DND-41 (cell line): ENCODE results near the gene SEC61A2.

Experiments used
- ATAC-seq: fragments of 200-7000 bp; cut with Tn5 transposase; 3 replicates; pipeline ENCODE4 v1.9.1; 2021; ENCODE audit warnings: low read depth; ENCODE audit not compliant: insufficient read depth
- DNase-seq: peaks from one replicate; pipeline ENCODE4 v3.0.0-alpha.2; 2020
- H2AFZ ChIP-seq: 2 replicates; pipeline ENCODE4 v1.6.0; 2012; ENCODE audit warnings: low read depth, low read length
- H3K27ac ChIP-seq: 2 replicates; pipeline ENCODE4 v1.5.1; 2012; ENCODE audit warnings: low read length, inconsistent platforms
- H3K27me3 ChIP-seq: fragments of 200-600 bp; sonication (generic); 2 replicates; pipeline ENCODE4 v1.6.0; 2012; ENCODE audit warnings: low read length, mild to moderate bottlenecking, inconsistent platforms; ENCODE audit not compliant: insufficient read depth, poor library complexity
- H3K36me3 ChIP-seq: 2 replicates; pipeline ENCODE4 v1.5.1; 2012; ENCODE audit warnings: low read length, inconsistent platforms; ENCODE audit not compliant: insufficient read depth
- H3K4me1 ChIP-seq: 2 replicates; pipeline ENCODE4 v1.5.1; 2012; ENCODE audit warnings: mild to moderate bottlenecking, low read length; ENCODE audit not compliant: insufficient read depth
- H3K4me2 ChIP-seq: 2 replicates; pipeline ENCODE4 v1.6.0; 2012; ENCODE audit warnings: mild to moderate bottlenecking, moderate library complexity, low read length, inconsistent platforms; ENCODE audit not compliant: insufficient read depth
- H3K4me3 ChIP-seq, 2 experiments: fragments of 200-600 bp in 1 of 2; shearing (Covaris generic) in 1 of 2; 2 replicates each; pipeline ENCODE4 v1.5.1; 2012 to 2016; ENCODE audit warnings: inconsistent platforms in 2 of 2, low read length in 2 of 2, mild to moderate bottlenecking in 2 of 2, low read depth in 1 of 2, moderate library complexity in 1 of 2
- H3K79me2 ChIP-seq: 2 replicates; pipeline ENCODE4 v1.6.0; 2012; ENCODE audit warnings: low read length, inconsistent platforms; ENCODE audit not compliant: insufficient read depth
- H3K9ac ChIP-seq: 2 replicates; pipeline ENCODE4 v1.6.0; 2012; ENCODE audit warnings: low read depth, mild to moderate bottlenecking, inconsistent platforms, low read length, moderate library complexity
- H3K9me3 ChIP-seq: 2 replicates; pipeline ENCODE4 v1.5.1; 2012; ENCODE audit warnings: low read length, moderate library complexity, mild to moderate bottlenecking, inconsistent platforms; ENCODE audit not compliant: insufficient read depth, severe bottlenecking
- H4K20me1 ChIP-seq: 2 replicates; pipeline ENCODE4 v1.6.0; 2012; ENCODE audit warnings: low read length; ENCODE audit not compliant: insufficient read depth
- EZH2 ChIP-seq: IDR thresholded peaks from 3 replicates; pipeline ENCODE4 v1.6.1; 2012; ENCODE audit warnings: borderline replicate concordance, low read depth, mild to moderate bottlenecking, moderate library complexity, low read length, inconsistent platforms; ENCODE audit not compliant: severe bottlenecking
- TF ChIP-seq, protein P1 (sequence below): IDR thresholded peaks from 2 replicates; pipeline ENCODE4 v1.5.1; 2012; ENCODE audit warnings: borderline replicate concordance, low read length, moderate library complexity, mild to moderate bottlenecking; ENCODE audit not compliant: poor library complexity, severe bottlenecking; ENCODE audit errors: extremely low read depth

The SEC61A2 gene

GRCh38 chr10:12202226-12202625 is 72.7 kb downstream of the SEC61A2 start:
- TF ChIP-seq EZH2 = no peak
- TF ChIP-seq, protein P1, sequence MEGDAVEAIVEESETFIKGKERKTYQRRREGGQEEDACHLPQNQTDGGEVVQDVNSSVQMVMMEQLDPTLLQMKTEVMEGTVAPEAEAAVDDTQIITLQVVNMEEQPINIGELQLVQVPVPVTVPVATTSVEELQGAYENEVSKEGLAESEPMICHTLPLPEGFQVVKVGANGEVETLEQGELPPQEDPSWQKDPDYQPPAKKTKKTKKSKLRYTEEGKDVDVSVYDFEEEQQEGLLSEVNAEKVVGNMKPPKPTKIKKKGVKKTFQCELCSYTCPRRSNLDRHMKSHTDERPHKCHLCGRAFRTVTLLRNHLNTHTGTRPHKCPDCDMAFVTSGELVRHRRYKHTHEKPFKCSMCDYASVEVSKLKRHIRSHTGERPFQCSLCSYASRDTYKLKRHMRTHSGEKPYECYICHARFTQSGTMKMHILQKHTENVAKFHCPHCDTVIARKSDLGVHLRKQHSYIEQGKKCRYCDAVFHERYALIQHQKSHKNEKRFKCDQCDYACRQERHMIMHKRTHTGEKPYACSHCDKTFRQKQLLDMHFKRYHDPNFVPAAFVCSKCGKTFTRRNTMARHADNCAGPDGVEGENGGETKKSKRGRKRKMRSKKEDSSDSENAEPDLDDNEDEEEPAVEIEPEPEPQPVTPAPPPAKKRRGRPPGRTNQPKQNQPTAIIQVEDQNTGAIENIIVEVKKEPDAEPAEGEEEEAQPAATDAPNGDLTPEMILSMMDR = no peak
- ATAC-seq = peak; percentile 58
- no peak overlapping the region for H3K9ac ChIP-seq
- peaks cover 73% of the 10 kb centered on the region for H3K36me3 ChIP-seq
- H3K4me1 ChIP-seq = peaks cover 21% of the 10 kb centered on the region
- peaks cover 91% of the 10 kb centered on the region for H3K79me2 ChIP-seq
- peak; percentile 16 for DNase-seq
- peaks cover 26% of the 10 kb centered on the region; the same call in 1 of the 2 replicates for H4K20me1 ChIP-seq
- H3K9me3 ChIP-seq = no peaks in the 10 kb centered on the region
- H3K27me3 ChIP-seq = no peaks in the 10 kb centered on the region
- no peak overlapping the region for H3K4me3 ChIP-seq
- H3K4me2 ChIP-seq = no peak overlapping the region
- H2AFZ ChIP-seq = no peak overlapping the region
- H3K27ac ChIP-seq = no peak overlapping the region

DNA sequence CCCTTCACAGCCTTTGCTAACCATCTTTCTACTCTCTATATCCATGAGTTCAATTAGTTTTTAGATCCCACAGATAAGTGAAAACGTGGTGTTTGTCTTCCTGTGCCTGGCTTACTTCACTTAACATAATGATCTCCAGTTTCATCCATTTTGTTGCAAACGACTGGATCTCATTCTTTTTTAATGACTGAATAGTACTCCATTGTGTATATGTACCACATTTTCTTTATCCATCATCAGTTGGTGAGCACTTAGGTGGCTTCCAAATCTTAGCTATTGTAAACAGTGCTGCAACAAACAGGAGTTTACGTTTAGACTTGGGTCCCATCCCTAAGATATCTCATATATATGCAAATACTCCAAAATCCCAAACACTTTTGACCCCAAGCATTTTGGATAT is 75.6 kb downstream of the SEC61A2 start:
- Histone ChIP-seq H3K4me3 (no peak overlapping the region), H4K20me1 (peaks cover 40% of the 10 kb centered on the region; the same call in 1 of the 2 replicates), H3K9ac (no peak overlapping the region), H3K79me2 (peaks cover 80% of the 10 kb centered on the region), H3K27ac (no peak overlapping the region), H2AFZ (no peak overlapping the region), H3K9me3 (no peaks in the 10 kb centered on the region), H3K36me3 (peaks cover 86% of the 10 kb centered on the region), H3K4me1 (peaks cover 9% of the 10 kb centered on the region; the same call in 1 of the 2 replicates), H3K27me3 (no peaks in the 10 kb centered on the region), H3K4me2 (no peak overlapping the region)
- TF ChIP-seq, protein P1 = no peak
- no peak for TF ChIP-seq EZH2
- ATAC-seq (no peak), DNase-seq (no peak)

DNA sequence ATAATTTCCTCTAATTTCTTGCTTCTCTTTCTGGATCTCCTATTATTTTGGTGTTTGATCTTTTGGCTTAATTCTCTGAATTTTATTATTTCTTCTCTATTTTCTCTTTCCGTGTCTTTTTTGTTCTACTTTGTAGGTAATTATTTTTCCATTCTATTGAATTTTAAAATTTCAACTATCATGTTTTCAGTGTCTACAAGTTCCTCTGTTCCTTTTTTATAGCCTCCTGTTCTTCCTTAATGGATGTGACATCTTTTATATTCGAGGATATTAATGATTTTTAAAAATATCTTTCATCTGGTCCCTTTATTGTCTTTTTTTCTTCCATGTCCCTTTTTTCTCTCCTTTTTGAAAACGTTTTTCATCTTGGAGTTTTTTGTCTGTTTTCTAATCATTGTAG is 77.6 kb downstream of the SEC61A2 start:
- TF ChIP-seq, protein P1 = no peak
- no peak for TF ChIP-seq EZH2
- ATAC-seq = no peak
- H3K36me3 ChIP-seq = peaks cover 85% of the 10 kb centered on the region
- no peaks in the 10 kb centered on the region for H3K27me3 ChIP-seq
- no peak for DNase-seq
- peaks cover 26% of the 10 kb centered on the region; the same call in 1 of the 2 replicates for H4K20me1 ChIP-seq
- no peaks in the 10 kb centered on the region for H3K9me3 ChIP-seq
- no peak overlapping the region for H2AFZ ChIP-seq
- no peaks in the 10 kb centered on the region for H3K4me1 ChIP-seq
- no peak overlapping the region for H3K4me3 ChIP-seq
- H3K4me2 ChIP-seq = no peak overlapping the region
- no peak overlapping the region for H3K27ac ChIP-seq
- H3K9ac ChIP-seq = no peak overlapping the region
- H3K79me2 ChIP-seq = peaks cover 60% of the 10 kb centered on the region

DNA sequence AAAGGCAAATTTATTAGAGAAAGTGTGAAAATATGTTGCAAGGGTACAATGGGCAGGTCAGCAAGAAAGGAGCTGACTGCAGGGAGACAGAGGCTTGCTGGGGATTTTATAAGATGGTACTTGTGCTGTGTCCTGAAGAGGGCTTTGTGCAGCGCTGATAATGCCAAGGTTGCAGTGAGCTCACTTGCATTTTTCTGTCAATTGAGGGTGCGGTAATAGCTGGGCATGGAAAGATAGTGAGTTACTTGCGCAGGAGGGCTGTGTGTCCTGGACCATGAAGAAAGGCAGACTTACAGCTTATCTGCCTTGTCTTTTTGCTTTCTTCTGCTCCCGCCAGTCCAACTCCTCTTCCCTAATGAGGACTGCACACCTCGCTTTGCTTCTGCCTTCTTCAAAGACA is 79.0 kb downstream of the SEC61A2 start:
- Histone ChIP-seq H3K9me3 (no peaks in the 10 kb centered on the region), H3K27me3 (no peaks in the 10 kb centered on the region), H3K4me1 (no peaks in the 10 kb centered on the region), H3K4me2 (no peak overlapping the region), H3K79me2 (peaks cover 46% of the 10 kb centered on the region), H3K9ac (no peak overlapping the region), H4K20me1 (peaks cover 20% of the 10 kb centered on the region; the same call in 1 of the 2 replicates), H3K4me3 (no peak overlapping the region), H2AFZ (no peak overlapping the region), H3K27ac (no peak overlapping the region), H3K36me3 (peaks cover 83% of the 10 kb centered on the region)
- DNase-seq (no peak), ATAC-seq (no peak)
- TF ChIP-seq, protein P1 = no peak
